ENCODE data around the gene NT5M.

- TF ChIP-seq ZNF219 (CRISPR knock-in tag; IDR thresholded peaks at IDR 0.05; ENCODE audit: borderline replicate concordance) (no peak), ATF1 (CRISPR knock-in tag; IDR thresholded peaks at IDR 0.05) (no peak), CTCF (IDR thresholded peaks at IDR 0.05) (no peak), ZNF263 (CRISPR knock-in tag; IDR thresholded peaks at IDR 0.05; ENCODE audit: low read depth) (no peak), ZNF532 (CRISPR knock-in tag; IDR thresholded peaks at IDR 0.05; ENCODE audit: borderline replicate concordance) (no peak), USF2 (CRISPR knock-in tag; IDR thresholded peaks at IDR 0.05) (no peak), PREB (CRISPR knock-in tag; IDR thresholded peaks at IDR 0.05; ENCODE audit: borderline replicate concordance) (no peak), KAT7 (CRISPR knock-in tag; IDR thresholded peaks at IDR 0.05; ENCODE audit: borderline replicate concordance) (no peak), MAX (CRISPR knock-in tag; IDR thresholded peaks at IDR 0.05) (no peak), E2F5 (CRISPR knock-in tag; IDR thresholded peaks at IDR 0.05) (no peak), CREB1 (CRISPR knock-in tag; IDR thresholded peaks at IDR 0.05) (no peak), TP53 (CRISPR knock-in tag; IDR thresholded peaks at IDR 0.05) (no peak), RELA (CRISPR knock-in tag; IDR thresholded peaks at IDR 0.05; ENCODE audit: borderline replicate concordance) (no peak)
Observed at GRCh38 chr17:17344507-17345293, 41.5 kb downstream of the NT5M start.
